ENCODE measurements around the gene TCF12. TPM values are rescaled to one million over a fixed set of nuclear protein-coding genes. Genes with fewer than 3 reads are reported as not detected.
A peak's percentile ranks its signal among the peaks of the same experiment; 100 is the strongest.

Gene TCF12
- total RNA-seq, 1 experiment from 2014 or later, result 76.7 TPM

DNA sequence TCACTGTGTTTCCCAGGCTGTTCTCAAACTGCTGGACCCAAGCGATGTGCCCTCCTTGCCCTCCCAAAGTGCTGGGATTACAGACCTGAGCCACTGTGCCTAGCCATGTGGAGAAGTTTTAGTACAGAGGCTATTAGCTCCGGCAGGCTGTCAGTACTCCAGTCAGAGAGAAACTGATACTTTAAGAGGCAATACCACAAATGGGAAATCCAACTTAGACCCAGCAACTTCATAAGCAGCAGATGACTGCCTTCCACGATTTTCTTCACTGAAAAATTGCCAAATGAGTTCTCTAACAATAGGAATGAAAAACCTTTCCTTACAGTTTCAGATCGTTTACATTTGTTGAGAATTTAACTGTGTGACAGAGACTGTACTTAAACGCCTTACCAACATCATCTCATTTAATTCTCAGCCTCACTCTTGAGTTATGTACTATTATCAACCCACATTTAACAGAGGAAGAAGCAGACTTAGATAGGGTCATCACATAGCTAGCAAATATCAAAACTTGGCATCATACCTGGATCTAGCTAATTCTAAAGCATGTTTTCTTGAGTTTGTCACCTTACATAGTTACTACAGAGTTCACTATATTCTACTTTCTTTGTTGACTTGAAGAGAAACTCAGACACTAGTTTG lies 127.4 kb downstream of the TCF12 start:
- Histone ChIP-seq H3K4me2 (ENCODE audit: insufficient read depth, insufficient read length, low read length) (no peak overlapping the region), H3K23me2 (ENCODE audit: insufficient read length, low read depth, low read length, poor library complexity, severe bottlenecking) (no peaks in the 10 kb centered on the region), H3K4ac (ENCODE audit: low read depth, low read length) (no peak overlapping the region), H2BK15ac (ENCODE audit: low read depth, low read length) (no peak overlapping the region), H3K27ac (ENCODE audit: insufficient read length, low read depth, low read length) (no peak overlapping the region), H3K9ac (ENCODE audit: extremely low read depth, insufficient read length, low read length) (no peak overlapping the region), H4K8ac (replicated peaks; ENCODE audit: insufficient read length, low read depth, low read length) (no peak overlapping the region), H3K79me2 (ENCODE audit: insufficient read depth, low read length) (peaks cover 5% of the 10 kb centered on the region; the same call in 1 of the 2 replicates), H2BK120ac (ENCODE audit: low read depth, low read length, poor library complexity, severe bottlenecking) (no peak overlapping the region), H3K79me1 (ENCODE audit: insufficient read depth, low read depth, low read length, poor library complexity, severe bottlenecking) (no peaks in the 10 kb centered on the region), H3K18ac (ENCODE audit: insufficient read length, low read depth, low read length) (no peak overlapping the region), H3K14ac (ENCODE audit: insufficient read depth, low read length) (no peak overlapping the region), H3K27me3 (ENCODE audit: insufficient read depth, low read length) (no peaks in the 10 kb centered on the region), H3T11ph (ENCODE audit: low read length) (no peak overlapping the region), H4K91ac (ENCODE audit: insufficient read length, low read depth, low read length) (no peak overlapping the region), H2AK5ac (ENCODE audit: insufficient read length, low read length) (no peak overlapping the region), H3K23ac (ENCODE audit: insufficient read length, low read depth, low read length) (no peak overlapping the region), H4K5ac (ENCODE audit: insufficient read length, low read depth, low read length) (no peak overlapping the region), H2AFZ (ENCODE audit: low read length) (no peak overlapping the region), H3K56ac (ENCODE audit: insufficient read length, low read depth, low read length) (no peak overlapping the region), H4K20me1 (ENCODE audit: control insufficient read depth, insufficient read depth, insufficient read length) (no peaks in the 10 kb centered on the region), H2BK12ac (ENCODE audit: insufficient read length, low read depth, low read length) (no peak overlapping the region), H3K4me1 (ENCODE audit: insufficient read depth, low read length) (no peaks in the 10 kb centered on the region), H3K9me3 (ENCODE audit: control insufficient read depth, low read depth, low read length) (no peaks in the 10 kb centered on the region), H2BK20ac (ENCODE audit: low read depth, low read length, poor library complexity, severe bottlenecking) (no peak overlapping the region), H2BK5ac (ENCODE audit: insufficient read length, low read length) (no peak overlapping the region)
- TF ChIP-seq, protein P1, sequence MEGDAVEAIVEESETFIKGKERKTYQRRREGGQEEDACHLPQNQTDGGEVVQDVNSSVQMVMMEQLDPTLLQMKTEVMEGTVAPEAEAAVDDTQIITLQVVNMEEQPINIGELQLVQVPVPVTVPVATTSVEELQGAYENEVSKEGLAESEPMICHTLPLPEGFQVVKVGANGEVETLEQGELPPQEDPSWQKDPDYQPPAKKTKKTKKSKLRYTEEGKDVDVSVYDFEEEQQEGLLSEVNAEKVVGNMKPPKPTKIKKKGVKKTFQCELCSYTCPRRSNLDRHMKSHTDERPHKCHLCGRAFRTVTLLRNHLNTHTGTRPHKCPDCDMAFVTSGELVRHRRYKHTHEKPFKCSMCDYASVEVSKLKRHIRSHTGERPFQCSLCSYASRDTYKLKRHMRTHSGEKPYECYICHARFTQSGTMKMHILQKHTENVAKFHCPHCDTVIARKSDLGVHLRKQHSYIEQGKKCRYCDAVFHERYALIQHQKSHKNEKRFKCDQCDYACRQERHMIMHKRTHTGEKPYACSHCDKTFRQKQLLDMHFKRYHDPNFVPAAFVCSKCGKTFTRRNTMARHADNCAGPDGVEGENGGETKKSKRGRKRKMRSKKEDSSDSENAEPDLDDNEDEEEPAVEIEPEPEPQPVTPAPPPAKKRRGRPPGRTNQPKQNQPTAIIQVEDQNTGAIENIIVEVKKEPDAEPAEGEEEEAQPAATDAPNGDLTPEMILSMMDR (conservative IDR thresholded peaks at IDR 0.05), result no peak
- Mint-ChIP-seq H3K9me3 (no peaks in the 10 kb centered on the region), H3K27ac (peak overlapping the region in 1 of 3 experiments; percentile 21; a peak in 1 of 7 replicates), H3K4me1 (peaks cover 40 to 56% of the 10 kb centered on the region in 2 experiments), H3K4me3 (no peak overlapping the region), H3K36me3 (ENCODE audit: insufficient read depth in 1 of 3, low read depth in 3 of 3) (peaks cover 0 to 7% (median 6%) of the 10 kb centered on the region in 3 experiments; a peak in 4 of 7 replicates), H3K27me3 (ENCODE audit: low read depth) (no peaks in the 10 kb centered on the region)
- WGBS (ENCODE audit: extremely low coverage, insufficient read length, low lambda C conversion rate), result no CpG with 5 or more reads among the region's 5 CpGs
- DNase-seq, result no peak

All from H9 (cell line).